NCI-H187 treated with DMSO at 0.1 percent for 48 hours (cell line): Measurements from ENCODE around the gene TSR3.
A peak's percentile ranks its signal among the peaks of the same experiment; 100 is the strongest.

Experiments
- DNase-seq: peaks from one replicate; lab custom pipeline; 2025; lab: John Stamatoyannopoulos, UW

Gene TSR3

GRCh38 chr16:1323296-1324239 is 28.1 kb downstream of the TSR3 start:
- DNase-seq = no peak

- no peak for DNase-seq
These were observed 29.3 kb downstream of the TSR3 start for GRCh38 chr16:1322407-1322806.

GRCh38 chr16:1320658-1321240 is 30.9 kb downstream of the TSR3 start:
- DNase-seq = no peak

- DNase-seq = no peak
These were observed 31.6 kb downstream of the TSR3 start for GRCh38 chr16:1320097-1320496.

DNA sequence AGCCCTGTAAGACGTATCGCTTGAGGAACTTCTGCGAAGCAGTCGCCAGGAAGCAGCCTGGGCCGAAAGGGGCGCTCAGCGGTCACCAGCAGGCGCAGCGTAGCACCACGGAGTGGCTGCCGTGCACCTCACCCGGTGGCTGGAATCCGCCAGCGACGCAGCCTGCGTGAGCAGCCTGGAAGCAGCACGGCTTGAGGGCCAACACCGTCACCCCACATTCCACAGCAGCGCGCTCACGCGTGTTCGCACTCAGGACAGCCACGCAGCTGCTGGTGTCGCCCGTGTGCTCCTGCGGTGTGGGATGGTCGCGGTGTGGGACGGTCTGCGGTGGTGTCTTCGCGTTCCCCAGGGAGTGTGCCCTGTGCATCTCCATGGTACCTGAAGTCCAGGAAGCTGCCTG is 32.6 kb downstream of the TSR3 start:
- DNase-seq = no peak

DNA sequence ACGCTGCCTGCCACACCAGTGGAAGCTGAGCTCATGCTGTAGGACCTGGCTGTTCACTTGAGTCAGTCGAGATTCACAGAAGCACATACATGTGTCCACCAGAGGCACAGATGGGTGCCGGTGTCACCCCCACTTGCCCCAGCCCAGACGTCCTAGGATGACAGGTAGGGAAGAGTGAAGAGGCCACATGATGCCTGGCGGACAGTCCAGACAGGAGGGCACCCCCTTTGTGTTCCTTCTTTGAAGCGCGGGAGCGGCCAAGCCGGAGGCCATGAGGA is 33.5 kb downstream of the TSR3 start:
- no peak for DNase-seq

- no peak for DNase-seq
These were observed 34.0 kb downstream of the TSR3 start for GRCh38 chr16:1317479-1318267.

DNA sequence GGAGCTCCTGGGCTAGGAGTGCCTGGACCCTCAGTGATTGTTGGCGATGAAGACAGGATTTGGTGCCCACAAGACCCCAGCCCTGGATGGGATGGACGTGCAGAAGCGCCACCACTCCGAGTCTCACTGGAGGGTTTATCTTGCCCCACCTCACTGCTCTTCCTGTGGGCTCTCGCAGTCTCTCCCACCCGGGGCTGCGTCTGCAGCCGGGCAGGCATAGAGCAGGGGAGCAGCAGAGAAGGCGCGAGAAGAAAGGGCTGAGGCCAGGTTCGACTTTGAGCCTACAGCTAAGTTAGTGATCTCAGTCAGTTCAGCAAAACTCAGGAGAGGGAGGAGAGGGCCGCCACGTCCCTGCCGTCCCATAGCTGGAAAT is 35.7 kb downstream of the TSR3 start:
- DNase-seq = no peak

DNA sequence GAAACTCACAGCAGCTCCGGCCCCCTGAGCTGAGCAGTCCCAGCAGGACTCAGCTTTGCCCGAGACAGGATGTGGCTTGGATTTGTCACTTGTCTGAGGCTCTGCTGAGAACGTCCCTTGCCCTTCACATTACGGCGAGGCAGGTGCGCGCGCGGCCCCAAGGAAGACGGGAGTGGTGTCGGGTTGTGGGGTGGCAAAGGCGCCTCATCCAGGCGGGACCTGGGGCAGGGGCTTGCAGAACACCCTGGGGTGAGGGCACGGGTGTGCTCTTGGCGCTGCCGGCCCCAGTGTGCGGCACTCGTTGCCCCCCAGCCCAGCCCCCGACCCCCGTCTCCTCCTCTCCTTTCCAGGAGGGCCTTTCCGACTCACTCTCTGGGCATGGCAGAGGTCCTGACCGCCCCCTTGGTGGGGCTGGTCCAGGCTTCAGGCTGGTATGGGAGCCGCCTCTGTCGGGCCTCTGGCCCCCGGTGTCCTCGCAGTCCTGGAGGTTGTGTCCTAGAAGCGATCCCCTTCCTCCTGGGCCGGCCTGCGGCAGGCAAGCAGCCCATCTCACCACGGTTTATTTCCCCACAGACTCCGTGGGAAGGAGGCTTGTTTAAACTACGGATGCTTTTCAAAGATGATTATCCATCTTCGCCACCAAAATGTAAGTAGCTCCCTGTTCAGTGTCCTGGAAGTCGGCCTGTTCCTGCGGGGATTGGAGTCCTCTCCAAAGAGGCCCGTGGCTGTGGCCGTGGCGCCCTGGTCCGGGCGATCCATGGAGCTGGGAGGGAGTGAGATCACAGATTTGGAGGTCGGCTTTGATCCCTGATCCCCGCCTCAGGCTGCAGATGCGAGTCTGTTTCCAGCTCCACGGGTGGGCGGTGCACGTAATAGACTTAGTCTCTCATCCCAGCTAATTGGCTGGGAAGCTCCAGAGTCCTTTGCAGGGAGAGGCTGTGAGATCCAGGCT is 36.3 kb downstream of the TSR3 start:
- DNase-seq = no peak

DNA sequence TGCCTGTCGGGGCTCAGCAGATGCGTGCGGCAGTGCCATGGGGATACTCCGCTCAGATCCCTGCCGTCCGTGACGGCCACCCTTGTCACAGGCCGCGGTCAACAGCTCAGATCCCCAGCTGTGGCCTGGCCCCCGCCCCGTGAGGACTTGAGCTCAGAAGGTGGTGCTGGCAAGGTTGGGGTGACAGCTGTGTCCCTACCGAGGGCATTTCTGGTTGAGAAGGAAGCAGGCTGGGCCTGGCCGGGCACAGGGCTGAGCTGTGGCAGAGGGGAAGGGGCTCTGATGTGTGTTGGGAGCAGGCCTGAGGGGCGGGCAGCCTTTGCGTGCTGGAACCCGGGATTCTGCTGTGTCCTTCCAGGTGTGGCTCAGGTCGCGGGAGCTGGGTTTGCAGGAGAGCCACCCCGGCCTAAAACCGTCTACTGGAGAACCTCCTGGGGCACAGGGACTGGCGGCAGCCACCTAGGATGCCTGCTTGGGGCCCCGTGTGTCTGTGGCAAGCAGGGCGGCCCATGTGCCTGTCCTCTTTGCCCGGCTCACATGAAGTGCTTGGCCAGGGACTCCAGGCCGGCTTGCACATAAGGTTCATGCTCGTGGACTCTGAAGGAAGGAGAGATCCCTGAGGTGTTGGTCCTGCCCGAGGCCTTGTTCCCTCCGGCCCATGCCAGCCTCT is 37.1 kb downstream of the TSR3 start:
- DNase-seq = no peak

- no peak for DNase-seq
These were observed 37.8 kb downstream of the TSR3 start for GRCh38 chr16:1313721-1314369.

GRCh38 chr16:1312903-1313302 is 38.8 kb downstream of the TSR3 start:
- DNase-seq = no peak

GRCh38 chr16:1312467-1312816 is 39.2 kb downstream of the TSR3 start:
- DNase-seq = no peak

- DNase-seq = no peak
These were observed 39.8 kb downstream of the TSR3 start for GRCh38 chr16:1311738-1312466.

GRCh38 chr16:1311212-1311737 is 40.4 kb downstream of the TSR3 start:
- no peak for DNase-seq

- DNase-seq = no peak
These were observed 40.9 kb downstream of the TSR3 start for GRCh38 chr16:1310832-1311200.

DNA sequence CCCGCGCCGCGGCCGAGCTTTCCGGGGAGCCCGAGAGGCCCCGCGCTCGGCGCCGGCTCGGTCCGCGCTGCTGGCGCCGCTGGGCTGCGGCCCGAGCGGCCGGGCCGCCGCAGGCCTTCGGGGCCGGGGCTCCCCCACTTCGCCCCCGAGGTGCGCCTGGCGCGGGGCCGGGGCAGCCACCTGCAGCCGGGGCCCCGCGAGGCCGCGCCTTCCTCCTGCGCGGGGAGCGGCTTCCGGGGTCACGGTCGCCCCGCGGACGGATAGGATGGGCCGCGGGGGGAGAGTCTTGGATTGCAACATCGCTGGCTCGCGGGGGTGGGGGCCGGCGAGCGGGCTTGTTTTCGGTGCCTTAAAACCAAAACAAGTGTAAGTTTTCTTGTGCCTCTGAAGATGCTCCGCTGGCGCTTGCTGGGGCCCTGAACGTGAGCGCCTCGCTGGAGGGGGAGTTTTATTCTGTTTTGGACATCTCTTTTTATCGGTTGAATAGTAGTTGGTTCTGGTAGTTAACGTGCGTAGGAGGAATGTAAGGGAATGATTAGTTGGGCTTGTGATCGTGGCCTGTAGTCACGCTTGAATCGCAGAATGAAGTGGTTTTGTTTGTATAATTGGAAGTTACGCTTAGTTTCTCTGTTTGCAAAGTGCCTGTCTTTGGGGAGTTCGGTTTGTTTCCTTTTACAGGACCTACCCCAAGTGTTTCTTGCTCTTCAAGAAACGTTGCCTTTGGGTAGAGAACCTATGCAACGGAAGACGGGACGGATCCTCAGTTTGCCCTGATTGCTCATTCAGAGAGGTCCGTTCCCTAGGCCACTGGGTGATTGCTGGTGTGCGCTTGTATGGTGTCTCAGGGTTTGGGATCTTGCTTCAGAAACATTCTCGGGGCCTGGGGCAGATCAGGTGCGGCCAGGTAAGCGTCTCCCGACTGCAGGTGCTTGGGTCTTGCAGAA is 41.5 kb downstream of the TSR3 start:
- DNase-seq = no peak

- DNase-seq = peak; percentile 93
These were observed 42.4 kb downstream of the TSR3 start, which contains the start of gene UBE2I for GRCh38 chr16:1308977-1309885. Gene UBE2I, plus strand, starts transcription at chr16:1309636. Its CDS starts 4,395 bp downstream, at chr16:1314031.
